Thoracic aorta (tissue), 2 donors: ENCODE data around the gene GAB2. TPM values are rescaled to one million over a fixed set of nuclear protein-coding genes. Genes with fewer than 3 reads are reported as not detected.

Source experiments
- total RNA-seq, 2 donors: library from RNA; depleted of rRNA; stranded (reverse); fragments of >200 nt; gene quantifications; one replicate each; pipeline versions ENCODE4 v1.1.0 to v1.2.3, GENCODE V29; 2016

Gene GAB2
- total RNA-seq, 2 donors from 2014 or later, result 65.4 to 91.5 TPM

Other genes starting within 250 kb of the GAB2 start
- gene KCTD21, start 229.2 kb downstream of the GAB2 start, total RNA-seq, result 10 to 100 TPM in 1 of 2 donors, 1 to 10 TPM in 1; 9.1 to 13.7 TPM
- 10 to 100 TPM; 38.8 to 44.1 TPM for gene USP35, start 228.9 kb downstream of the GAB2 start, total RNA-seq
- 1 to 10 TPM; 5.6 to 9.2 TPM for gene NARS2, start 157.0 kb upstream of the GAB2 start, total RNA-seq